GM18873 (cell line): Measurements from ENCODE around the gene COL5A1.

Experiments
- ATAC-seq: cut with Tn5 transposase; IDR thresholded peaks from one replicate; pipeline ENCODE4 v1.9.1; 2021; ENCODE audit warnings: mild to moderate bottlenecking, moderate library complexity, moderate number of reproducible peaks; ENCODE audit not compliant: unreplicated experiment, low FRiP score

COL5A1 gene

GRCh38 chr9:134735441-134736175 lies 94.0 kb downstream of the COL5A1 start:
- ATAC-seq = no peak

DNA sequence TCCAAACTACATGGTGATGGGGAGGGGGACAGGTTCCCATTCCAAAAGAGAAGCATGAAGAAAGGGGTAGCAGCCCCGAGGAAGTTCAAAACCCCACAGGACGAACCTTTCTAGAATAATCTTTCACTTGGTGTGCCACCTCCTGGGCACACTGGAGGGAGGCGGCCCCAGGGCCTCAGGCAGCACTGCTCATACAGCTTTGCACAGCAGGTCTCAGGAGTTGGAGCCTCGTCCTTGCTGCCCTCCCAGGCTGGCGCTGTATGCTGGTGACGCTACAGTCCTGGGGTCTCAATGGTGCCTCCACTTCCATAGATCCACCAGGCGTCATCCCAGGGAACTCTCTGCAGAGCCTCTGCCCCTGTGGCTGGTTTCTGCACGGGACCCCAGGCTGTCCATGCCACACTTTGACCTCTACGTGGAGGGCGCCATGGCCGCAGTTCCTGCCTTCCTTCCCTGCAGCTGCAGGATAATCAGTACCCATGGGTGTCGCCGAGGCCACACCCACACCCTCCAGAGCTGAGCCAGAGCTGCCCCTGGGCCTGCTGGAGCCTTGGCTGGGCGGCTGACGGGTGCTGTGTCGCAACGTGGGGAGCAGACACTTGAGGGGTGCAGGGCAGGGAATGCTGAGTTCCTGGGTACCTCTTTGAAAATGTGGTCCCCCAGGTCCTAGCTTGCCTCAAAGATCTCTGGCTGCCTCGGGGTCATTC lies 95.3 kb downstream of the COL5A1 start:
- no peak for ATAC-seq

GRCh38 chr9:134737842-134738580 lies 96.4 kb downstream of the COL5A1 start:
- no peak for ATAC-seq

DNA sequence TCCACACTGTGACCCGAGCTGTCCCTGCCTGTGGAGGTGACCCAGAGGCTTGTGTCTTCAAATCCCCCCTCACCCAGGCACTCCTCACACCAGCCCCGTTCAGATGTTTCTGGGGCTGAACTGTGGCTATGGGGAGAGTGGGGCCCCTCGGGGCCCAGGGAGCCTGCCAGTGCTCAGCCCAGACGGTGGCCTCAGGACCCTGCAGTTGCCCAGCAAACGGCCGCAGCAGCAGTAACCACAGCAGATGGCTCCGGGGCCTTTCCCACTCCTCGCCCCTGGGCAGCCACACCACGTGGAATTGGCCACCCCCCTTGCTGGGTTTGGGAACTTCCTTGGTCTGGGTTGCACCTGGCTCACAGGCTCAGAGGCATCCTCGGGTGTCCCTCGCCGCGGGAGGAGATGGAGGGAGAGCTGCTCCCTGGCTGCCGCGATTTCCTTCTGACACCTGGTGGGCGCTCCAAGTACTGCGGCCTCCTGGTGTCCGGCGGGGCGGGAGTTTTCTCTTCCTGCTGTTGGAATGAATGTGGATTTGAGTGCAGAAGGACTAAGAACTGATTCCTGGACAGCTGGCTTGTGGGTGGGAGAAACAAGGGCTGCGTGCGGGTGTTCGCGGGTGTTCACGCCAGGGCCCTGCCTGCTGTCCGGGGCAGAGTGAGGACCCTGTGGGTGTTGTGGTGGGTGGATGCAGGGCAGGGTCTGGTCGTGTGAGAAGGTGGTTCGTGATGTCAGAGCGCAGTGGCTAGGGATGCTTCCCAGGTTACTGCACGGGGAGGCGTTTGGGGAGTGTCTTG lies 97.5 kb downstream of the COL5A1 start:
- no peak for ATAC-seq

GRCh38 chr9:134739660-134739968 lies 98.0 kb downstream of the COL5A1 start:
- ATAC-seq = no peak

GRCh38 chr9:134740071-134740470 lies 98.5 kb downstream of the COL5A1 start:
- no peak for ATAC-seq

DNA sequence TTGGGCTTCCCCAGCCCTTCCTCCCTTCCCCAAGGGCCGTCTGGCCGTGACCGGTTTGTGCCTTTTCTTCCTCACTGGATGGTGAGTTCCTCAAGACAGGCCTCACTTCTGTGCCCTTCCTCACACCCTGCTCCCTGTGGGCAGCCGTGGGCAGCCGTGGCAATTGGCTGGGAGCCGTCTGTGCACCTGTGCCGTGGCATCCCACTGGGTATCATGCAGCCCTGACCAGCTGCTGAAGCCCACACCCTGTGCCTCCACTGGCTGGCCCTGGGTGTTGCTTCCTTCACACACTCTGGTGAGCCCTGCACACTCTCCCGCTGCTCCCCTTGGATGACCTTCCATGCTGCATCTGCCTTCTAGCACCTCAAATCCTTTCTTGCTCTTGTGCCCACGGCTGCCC lies 100.2 kb downstream of the COL5A1 start:
- ATAC-seq = no peak

GRCh38 chr9:134742822-134743535 lies 101.4 kb downstream of the COL5A1 start:
- no peak for ATAC-seq

DNA sequence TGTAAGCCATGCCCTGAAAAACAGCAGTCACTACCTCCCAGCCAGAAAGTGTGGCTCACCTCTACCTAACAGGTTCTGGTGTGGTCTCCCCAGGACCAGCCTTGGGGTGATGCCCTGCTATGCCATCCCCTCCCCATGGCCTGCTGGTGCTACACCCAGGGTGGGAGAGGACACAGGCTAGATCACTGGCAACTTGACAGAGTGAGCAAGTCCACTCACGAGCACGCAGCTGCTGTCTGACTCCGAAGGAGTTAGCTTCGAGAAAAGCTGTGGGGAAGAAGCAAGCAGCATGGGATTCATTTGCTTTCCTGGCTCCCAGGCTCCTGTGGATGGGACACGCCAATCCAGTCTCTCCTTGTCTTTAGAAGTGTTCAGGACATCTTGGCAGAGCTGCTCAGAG lies 102.2 kb downstream of the COL5A1 start:
- no peak for ATAC-seq

DNA sequence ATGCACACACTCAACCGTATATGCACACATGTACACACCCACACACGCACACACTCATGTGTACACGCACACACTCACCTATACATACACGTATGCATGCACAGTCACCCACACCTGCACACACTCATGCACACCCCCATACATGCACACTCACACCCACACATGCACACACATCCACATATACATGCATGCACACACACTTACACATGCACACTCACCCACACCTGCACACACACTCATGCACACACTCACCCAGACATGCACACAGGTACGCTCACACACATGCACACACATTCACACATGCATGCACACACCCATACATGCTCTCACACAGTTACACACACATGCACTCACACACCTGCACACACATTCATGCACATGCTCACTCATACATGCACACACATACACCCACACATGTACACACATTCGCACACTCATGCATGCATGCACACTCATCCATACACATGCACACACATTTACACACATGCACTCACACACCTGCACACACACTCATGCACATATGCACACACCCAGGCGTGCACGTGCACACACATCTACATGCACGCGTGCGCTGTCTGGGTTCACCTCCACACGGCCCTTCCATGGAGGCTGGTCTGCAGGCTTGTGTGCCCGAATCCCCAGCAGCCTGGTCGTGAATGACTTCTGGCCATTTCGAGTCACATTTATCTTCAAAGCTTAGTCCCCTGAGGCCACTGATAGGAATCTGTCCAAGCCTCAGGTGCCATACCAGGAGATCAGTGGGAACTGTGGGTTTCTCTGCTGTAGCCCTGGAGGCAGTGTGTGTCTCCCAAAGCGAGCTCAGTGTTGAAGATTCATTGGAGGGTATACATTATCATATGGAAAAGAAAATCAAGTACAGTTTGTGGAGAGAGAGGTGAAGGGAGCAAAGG lies 103.0 kb downstream of the COL5A1 start:
- ATAC-seq = no peak

GRCh38 chr9:134747951-134748489 lies 106.4 kb downstream of the COL5A1 start:
- ATAC-seq = no peak

- no peak for ATAC-seq
Measured at GRCh38 chr9:134748591-134748990, 107.0 kb downstream of the COL5A1 start.

- no peak for ATAC-seq
Measured at GRCh38 chr9:134750450-134751155, 109.0 kb downstream of the COL5A1 start.

- ATAC-seq = no peak
Measured at GRCh38 chr9:134751622-134752021, 110.0 kb downstream of the COL5A1 start.

- ATAC-seq = no peak
Measured at GRCh38 chr9:134752471-134753168, 111.0 kb downstream of the COL5A1 start.

- no peak for ATAC-seq
Measured at GRCh38 chr9:134753191-134753590, 111.6 kb downstream of the COL5A1 start.

DNA sequence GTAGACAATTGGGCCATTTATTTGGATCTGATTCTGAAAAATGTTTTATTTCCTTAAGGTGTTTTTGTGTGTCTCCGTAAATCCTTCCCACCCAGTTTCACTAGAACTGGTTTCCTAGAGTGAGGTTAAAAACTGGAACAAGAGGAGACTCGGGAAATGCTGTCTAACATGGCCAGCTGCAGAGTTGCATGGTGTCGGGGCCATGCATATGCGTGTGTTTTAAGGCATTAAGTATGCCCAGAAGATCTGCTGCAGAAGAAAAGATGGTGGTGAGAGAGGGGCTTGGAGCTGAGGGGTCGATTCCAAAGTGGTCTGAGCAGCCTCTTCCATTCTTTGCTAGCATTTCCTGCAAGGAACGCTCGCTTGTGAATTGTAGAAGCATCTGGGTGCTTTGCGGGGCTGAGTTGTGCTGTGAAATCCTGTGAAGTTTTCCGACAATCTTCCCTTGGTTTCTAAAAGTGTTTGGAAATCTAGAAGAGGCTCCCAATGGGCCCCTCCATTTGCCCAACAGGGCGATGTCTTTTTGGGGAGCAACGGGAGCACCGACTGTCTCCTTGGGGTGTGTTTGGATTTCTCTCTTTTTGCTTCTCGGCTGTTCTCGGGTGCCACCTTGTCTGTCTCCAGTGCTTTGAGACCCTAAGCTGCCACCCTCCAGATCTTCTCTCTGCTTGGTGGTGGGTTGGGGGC lies 113.8 kb downstream of the COL5A1 start:
- no peak for ATAC-seq
